Small intestine (tissue), 4 donors: ENCODE measurements around the gene ZNF74. TPM values are rescaled to one million over a fixed set of nuclear protein-coding genes. Genes with fewer than 3 reads are reported as not detected.

Source experiments
- polyA plus RNA-seq, 4 donors: library from polyadenylated mRNA; stranded (reverse) in 3 of 4; unstranded in 1 of 4; fragments of 200-250 nt in 3 of 4; fragments of 120-200 nt in 1 of 4; gene quantifications; one replicate each; pipeline versions ENCODE4 v1.2.1 to v1.2.3, GENCODE V29; 2013
- donor health status: healthy with polysubstance abuse.
- donor health status: Bipolar disorder and iron deficiency.
- donor health status: healthy.

ZNF74 gene
- polyA plus RNA-seq, 4 donors = 2.5 to 10.6 (median 4.2) TPM

Other genes with a start within 250 kb of the ZNF74 start
- gene CCDC188, start 243.1 kb upstream of the ZNF74 start, polyA plus RNA-seq = 1 to 10 TPM in 2 of 4 donors, not detected in 2; 1.2 to 1.6 TPM
- 10 to 100 TPM in 1 of 4 donors, 1 to 10 TPM in 3; 2.9 to 25.7 (median 4.4) TPM for gene RTN4R, start 125.8 kb upstream of the ZNF74 start, polyA plus RNA-seq
- 10 to 100 TPM; 47.2 to 80.1 (median 53.8) TPM for gene DGCR6L, start 74.1 kb upstream of the ZNF74 start, polyA plus RNA-seq
- gene SCARF2, start 43.7 kb downstream of the ZNF74 start, polyA plus RNA-seq = 1 to 10 TPM in 2 of 4 donors, under 1 TPM in 2; 0.22 to 3.1 (median 1.5) TPM
- gene KLHL22, start 101.6 kb downstream of the ZNF74 start, polyA plus RNA-seq = 10 to 100 TPM in 2 of 4 donors, 1 to 10 TPM in 2; 5.9 to 15.1 (median 8.6) TPM
- gene MED15, start 113.5 kb downstream of the ZNF74 start, polyA plus RNA-seq = 100 to 1,000 TPM in 1 of 4 donors, 10 to 100 TPM in 3; 49.4 to 106 (median 76.6) TPM